ENCODE data around the gene EEF2.
"Not testable (repeated sequence)": the region's sequence is repeated elsewhere in the genome, so short reads cannot be mapped to it uniquely, and the experiment has no call there.

DNA sequence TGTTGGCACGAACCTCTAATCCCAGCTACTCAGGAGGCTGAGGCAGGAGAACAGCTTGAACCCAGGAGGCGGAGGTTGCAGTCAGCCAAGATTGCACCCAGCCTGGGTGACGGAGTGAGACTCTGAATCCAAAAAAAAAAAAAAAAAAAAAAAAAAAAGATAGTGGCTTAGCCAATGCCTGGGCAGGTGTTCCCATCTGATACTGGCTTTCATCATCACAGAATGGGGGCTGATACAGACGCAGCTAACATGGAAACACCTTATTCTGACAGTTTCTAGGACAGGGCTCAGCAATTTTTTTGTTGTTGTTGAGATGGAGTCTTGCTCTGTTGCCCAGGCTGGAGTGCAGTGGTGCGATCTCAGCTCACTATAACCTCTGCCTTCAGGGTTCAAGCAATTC, 15.5 kb upstream of the EEF2 start:
- not testable (repeated sequence) for TF ChIP-seq POLR2A (IDR thresholded peaks at IDR 0.05)
- TF ChIP-seq, protein P1, sequence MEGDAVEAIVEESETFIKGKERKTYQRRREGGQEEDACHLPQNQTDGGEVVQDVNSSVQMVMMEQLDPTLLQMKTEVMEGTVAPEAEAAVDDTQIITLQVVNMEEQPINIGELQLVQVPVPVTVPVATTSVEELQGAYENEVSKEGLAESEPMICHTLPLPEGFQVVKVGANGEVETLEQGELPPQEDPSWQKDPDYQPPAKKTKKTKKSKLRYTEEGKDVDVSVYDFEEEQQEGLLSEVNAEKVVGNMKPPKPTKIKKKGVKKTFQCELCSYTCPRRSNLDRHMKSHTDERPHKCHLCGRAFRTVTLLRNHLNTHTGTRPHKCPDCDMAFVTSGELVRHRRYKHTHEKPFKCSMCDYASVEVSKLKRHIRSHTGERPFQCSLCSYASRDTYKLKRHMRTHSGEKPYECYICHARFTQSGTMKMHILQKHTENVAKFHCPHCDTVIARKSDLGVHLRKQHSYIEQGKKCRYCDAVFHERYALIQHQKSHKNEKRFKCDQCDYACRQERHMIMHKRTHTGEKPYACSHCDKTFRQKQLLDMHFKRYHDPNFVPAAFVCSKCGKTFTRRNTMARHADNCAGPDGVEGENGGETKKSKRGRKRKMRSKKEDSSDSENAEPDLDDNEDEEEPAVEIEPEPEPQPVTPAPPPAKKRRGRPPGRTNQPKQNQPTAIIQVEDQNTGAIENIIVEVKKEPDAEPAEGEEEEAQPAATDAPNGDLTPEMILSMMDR (IDR thresholded peaks at IDR 0.05) = not testable (repeated sequence)

Data from uterus (tissue), 2 donors.